GM20000 (cell line): Measurements from ENCODE around the gene SCAMP4.

Source experiments
- DNase-seq: peaks from one replicate; pipeline ENCODE4 v3.0.0; 2012; ENCODE audit warnings: low spot score
- CTCF ChIP-seq: IDR thresholded peaks from 2 replicates; pipeline ENCODE4 v1.5.1; 2012; ENCODE audit warnings: mild to moderate bottlenecking, control low read depth; ENCODE audit errors: extremely low read depth, missing control alignments

Gene SCAMP4

GRCh38 chr19:1955171-1956121 is 50.2 kb downstream of the SCAMP4 start:
- no peak for DNase-seq

GRCh38 chr19:1956122-1956494 is 50.9 kb downstream of the SCAMP4 start:
- DNase-seq, result no peak
- TF ChIP-seq CTCF, result no peak

More at GRCh38 chr19:1955171-1956121, 50.2 kb downstream of the SCAMP4 start:
- no peak for TF ChIP-seq CTCF

- TF ChIP-seq CTCF, result no peak
Measured at GRCh38 chr19:1956868-1957492, 51.8 kb downstream of the SCAMP4 start.

GRCh38 chr19:1957562-1958248 is 52.5 kb downstream of the SCAMP4 start:
- no peak for TF ChIP-seq CTCF
- no peak for DNase-seq

More at GRCh38 chr19:1956868-1957492, 51.8 kb downstream of the SCAMP4 start:
- DNase-seq, result no peak

GRCh38 chr19:1959928-1960589 is 54.9 kb downstream of the SCAMP4 start:
- no peak for TF ChIP-seq CTCF
- no peak for DNase-seq

- no peak for DNase-seq
- no peak for TF ChIP-seq CTCF
Measured at GRCh38 chr19:1961000-1961883, 56.0 kb downstream of the SCAMP4 start.
